Mammary epithelial cell (primary cell): Measurements from ENCODE around the gene FXYD3.

ENCODE experiments used
- CTCF ChIP-seq, 2 donors: IDR thresholded peaks in 1 of 2; conservative IDR thresholded peaks in 1 of 2; 2 replicates each; pipeline ENCODE4 v1.5.1; 2011 to 2012; ENCODE audit warnings: inconsistent platforms in 2 of 2, low read length in 2 of 2, mild to moderate bottlenecking in 2 of 2, control low read depth in 1 of 2, low read depth in 1 of 2; ENCODE audit not compliant: insufficient read depth in 1 of 2; ENCODE audit errors: extremely low read depth in 1 of 2
- EZH2 ChIP-seq: IDR thresholded peaks from 2 replicates; pipeline ENCODE4 v1.6.1; 2012; ENCODE audit warnings: low read length, inconsistent platforms, borderline replicate concordance

DNA sequence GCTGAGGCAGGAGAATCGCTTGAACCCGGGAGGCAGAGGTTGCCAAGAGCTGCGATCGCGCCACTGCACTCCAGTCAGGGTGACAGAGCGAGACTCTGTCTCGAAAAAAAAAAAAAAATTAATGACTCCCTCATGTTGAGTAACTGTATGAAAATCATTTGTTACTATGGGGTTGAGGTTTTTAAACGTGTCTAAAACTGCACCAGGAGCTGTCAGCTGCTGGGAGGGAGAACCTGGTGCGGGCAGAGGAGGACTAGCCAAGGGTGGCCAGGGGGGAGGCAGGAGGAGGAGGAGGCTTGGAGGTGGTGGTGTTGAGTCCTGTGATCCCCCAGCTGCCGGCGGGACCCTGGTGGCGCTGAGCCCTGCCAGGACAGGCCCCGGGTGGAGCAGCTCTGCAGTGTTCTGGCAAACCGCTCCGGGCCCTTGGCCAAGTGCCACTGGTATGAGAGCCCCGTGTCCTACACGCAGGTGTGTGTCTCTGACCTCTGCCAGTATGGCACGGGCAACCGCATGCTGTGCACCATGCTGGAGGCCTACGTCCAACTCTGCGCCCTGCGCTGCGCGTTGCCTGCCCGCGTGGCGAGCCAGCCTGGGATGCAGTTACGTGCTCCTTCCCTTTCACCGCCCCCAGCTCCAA is 17.1 kb upstream of the FXYD3 start:
- TF ChIP-seq CTCF (conservative IDR thresholded peaks at IDR 0.05 in 1 of 2, IDR thresholded peaks at IDR 0.05 in 1 of 2; ENCODE audit: extremely low read depth in 1 of 2, insufficient read depth in 1 of 2, low read depth in 1 of 2, low read length in 2 of 2) (no peak), EZH2 (no peak)
